Effector memory CD4-positive, alpha-beta T cell (primary cell): ENCODE data around the gene VKORC1.

Experiments used
- DNase-seq, 3 donors: peaks; one replicate each; pipeline ENCODE4 v3.0.0-alpha.2; 2020
- H3K27ac ChIP-seq: 2 replicates; pipeline ENCODE4 v1.7.0; 2013; ENCODE audit warnings: mild to moderate bottlenecking, low read length, moderate library complexity; ENCODE audit not compliant: insufficient read depth, poor library complexity, severe bottlenecking
- H3K27me3 ChIP-seq: replicated peaks from 2 replicates; pipeline ENCODE4 v1.7.0; 2013; ENCODE audit warnings: mild to moderate bottlenecking, low read length; ENCODE audit not compliant: insufficient read depth, control insufficient read depth, poor library complexity, severe bottlenecking
- H3K36me3 ChIP-seq: 2 replicates; pipeline ENCODE4 v1.7.0; 2013; ENCODE audit warnings: mild to moderate bottlenecking, low read length, moderate library complexity; ENCODE audit not compliant: control insufficient read depth, insufficient read depth
- H3K4me1 ChIP-seq: 2 replicates; pipeline ENCODE4 v1.7.0; 2013; ENCODE audit warnings: low read length, mild to moderate bottlenecking; ENCODE audit not compliant: control insufficient read depth, insufficient read depth, poor library complexity, severe bottlenecking
- H3K4me3 ChIP-seq: 2 replicates; pipeline ENCODE4 v1.7.0; 2013; ENCODE audit warnings: low read length, low read depth, mild to moderate bottlenecking; ENCODE audit not compliant: insufficient read depth, poor library complexity, severe bottlenecking
- H3K9me3 ChIP-seq: 2 replicates; pipeline ENCODE4 v1.7.0; 2013; ENCODE audit warnings: mild to moderate bottlenecking, low read length, moderate library complexity; ENCODE audit not compliant: control insufficient read depth

The VKORC1 gene

DNA sequence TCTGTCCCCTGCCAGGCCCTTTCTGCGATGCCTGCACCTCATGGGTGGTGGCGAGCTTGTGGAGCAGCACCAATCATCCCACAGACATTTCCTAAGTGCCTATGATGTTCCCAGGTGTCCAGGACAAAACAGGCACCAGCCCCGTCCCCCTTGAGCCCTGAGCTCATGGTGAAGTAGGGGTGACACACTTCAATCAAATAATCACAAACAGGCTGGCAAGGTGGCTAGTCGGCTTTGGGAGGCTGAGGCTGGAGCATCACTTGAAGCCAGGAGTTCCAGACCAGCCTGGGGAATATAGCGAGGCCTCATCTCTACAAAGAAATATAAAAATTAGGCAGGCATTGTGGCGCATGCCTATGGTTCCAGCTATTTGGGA, 41.7 kb upstream of the VKORC1 start:
- Histone ChIP-seq H3K4me1 (no peaks in the 10 kb centered on the region), H3K36me3 (peaks cover 15% of the 10 kb centered on the region), H3K4me3 (no peak overlapping the region), H3K27ac (no peak overlapping the region), H3K27me3 (no peaks in the 10 kb centered on the region), H3K9me3 (no peaks in the 10 kb centered on the region)
- DNase-seq, result no peak

DNA sequence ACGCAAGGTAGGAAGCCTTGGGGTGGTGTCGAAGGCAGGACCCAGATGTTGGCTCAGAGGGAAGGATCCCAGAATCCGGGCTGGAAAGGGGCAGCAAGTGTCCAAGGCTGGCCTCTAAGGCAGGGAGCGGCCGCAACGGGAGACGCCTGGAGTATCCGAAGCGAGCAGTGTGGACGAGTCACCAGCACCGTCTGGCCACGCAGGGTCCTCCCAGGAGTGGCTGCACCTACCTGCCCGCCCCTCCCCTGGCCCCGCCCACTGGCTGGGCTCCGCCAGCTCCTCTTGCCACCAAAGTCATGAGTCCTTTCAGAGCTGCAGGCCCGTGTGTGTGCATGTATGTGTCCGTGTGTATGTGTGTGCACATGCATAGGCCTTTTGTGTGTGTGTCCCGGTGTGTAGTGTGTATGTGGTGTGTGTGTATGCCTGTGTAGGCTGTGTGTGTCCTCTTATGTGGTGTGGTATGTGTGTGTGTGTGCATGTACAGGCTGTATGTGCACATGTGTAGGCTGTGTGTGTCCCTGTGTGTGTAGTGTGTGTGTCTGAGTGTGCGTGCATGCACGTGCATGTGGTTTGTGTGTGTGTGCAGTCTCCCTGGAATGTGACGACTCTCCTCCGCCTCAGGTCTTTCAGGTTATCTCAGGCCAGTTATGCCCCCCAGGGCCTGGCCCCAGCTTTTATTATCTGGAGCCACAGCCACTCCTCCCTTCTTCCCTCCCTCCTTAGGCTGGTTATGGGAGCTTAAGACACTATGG, 41.1 kb upstream of the VKORC1 start, which contains the start of gene PRSS8:
TSS of gene PRSS8 (minus strand) at position 193 of the 752 bp plus-strand sequence. CDS start 229 bp downstream, outside the sequence.
- Histone ChIP-seq H3K36me3 (peaks cover 20% of the 10 kb centered on the region), H3K4me3 (no peak within 1 kb of the TSS), H3K27ac (no peak within 1 kb of the TSS), H3K27me3 (no peaks in the 10 kb centered on the region), H3K9me3 (no peaks in the 10 kb centered on the region), H3K4me1 (no peaks in the 10 kb centered on the region)
- no peak for DNase-seq

DNA sequence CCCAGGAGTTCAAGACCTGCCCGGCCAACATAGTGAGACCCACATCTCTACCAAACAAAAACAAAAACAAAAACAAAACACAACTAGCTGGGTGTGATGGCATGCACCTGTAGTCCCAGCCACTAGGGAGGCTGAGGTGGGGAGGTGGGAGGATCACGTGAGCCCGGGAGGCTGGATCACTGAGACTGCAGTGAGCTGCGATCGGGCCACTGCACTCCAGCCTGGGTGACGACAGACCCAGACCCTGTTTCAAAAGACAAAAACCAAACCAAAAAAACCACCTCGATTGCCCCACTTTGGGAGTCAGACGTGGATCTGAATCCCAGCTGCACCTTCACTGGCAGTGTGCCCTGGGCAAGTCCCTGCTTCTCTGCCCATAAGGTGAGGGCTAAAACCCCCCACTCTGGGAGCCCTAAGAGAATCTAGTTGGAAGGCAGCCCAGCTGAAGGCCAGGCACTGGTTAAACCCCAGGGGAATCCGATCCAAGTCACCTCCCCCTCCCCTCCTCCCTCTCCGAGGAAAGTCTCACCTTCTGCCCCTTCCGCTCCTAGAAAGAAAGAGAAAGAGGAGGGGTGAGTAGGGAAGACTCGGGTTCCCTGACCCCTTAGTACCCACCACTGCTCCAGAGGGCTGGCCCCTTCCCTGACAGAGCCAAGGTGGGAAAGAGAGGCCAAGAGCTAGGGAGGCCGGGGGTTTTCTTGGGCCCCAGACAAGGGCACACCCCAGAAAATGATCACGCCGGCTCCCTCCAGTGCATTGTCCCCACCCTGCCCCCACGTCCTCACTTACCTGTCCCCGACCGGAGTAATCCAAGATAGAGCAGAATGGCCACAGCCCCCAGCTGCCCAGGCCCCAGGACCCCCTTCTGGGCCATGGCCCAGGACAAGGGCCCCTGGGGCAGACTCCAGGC, 40.3 kb upstream of the VKORC1 start:
- DNase-seq, result no peak
- no peak overlapping the region for H3K27ac ChIP-seq

DNA sequence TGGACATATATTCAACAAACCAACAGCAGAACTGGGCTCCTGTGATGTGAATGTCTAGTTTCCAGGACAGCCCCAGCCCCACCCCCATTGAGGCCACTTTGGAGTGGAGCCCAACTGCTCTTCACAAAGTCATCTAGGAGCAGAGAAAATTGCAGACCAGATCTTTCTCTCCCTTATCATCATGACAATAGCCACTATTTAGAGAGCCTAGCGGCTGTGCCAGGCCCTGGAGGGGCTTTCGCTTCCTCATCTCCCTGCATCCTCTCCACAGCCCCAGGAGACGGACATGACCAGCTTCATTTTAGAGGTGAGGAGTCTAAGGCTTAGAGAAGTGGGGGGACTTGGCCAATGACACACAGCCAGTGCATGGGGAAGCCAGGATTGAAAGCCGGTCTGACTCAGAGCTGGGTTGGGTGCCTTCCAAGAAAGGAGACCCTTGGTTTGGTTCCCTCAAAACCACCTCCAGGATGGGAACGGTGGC, 39.5 kb upstream of the VKORC1 start:
- no peak overlapping the region for H3K27ac ChIP-seq
- H3K4me3 ChIP-seq, result no peak overlapping the region
- H3K36me3 ChIP-seq, result peaks cover 25% of the 10 kb centered on the region
- DNase-seq, result no peak
- H3K4me1 ChIP-seq, result no peaks in the 10 kb centered on the region
- H3K9me3 ChIP-seq, result no peaks in the 10 kb centered on the region
- H3K27me3 ChIP-seq, result no peaks in the 10 kb centered on the region

More for the DNA sequence above, 40.3 kb upstream of the VKORC1 start:
- Histone ChIP-seq H3K9me3 (no peaks in the 10 kb centered on the region), H3K27me3 (no peaks in the 10 kb centered on the region), H3K4me1 (no peaks in the 10 kb centered on the region), H3K36me3 (peaks cover 25% of the 10 kb centered on the region), H3K4me3 (no peak overlapping the region)

DNA sequence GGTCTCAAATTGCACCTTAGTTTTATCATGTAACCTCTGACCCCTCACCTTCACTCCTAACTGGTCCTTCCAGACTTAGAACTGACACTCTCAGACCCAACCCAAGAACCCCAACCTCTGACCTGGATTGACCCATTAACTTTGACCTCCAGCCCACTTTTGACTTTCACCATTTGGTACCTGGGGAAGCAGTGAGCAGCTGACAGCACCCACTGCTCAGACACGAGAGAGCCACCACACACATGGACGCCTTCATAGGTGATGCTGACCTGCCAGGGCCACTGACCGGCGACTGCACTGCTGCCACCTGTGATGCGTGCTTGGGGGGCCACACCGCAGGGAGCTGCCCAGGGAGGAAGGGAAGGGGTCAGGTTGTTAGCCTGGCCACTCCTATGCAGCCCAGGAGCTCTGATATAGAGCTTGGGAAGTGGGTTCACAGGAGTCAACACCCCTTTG, 38.5 kb upstream of the VKORC1 start:
- Histone ChIP-seq H3K4me1 (no peaks in the 10 kb centered on the region), H3K4me3 (no peak overlapping the region), H3K9me3 (no peaks in the 10 kb centered on the region), H3K36me3 (peaks cover 25% of the 10 kb centered on the region), H3K27me3 (no peaks in the 10 kb centered on the region), H3K27ac (no peak overlapping the region)
- no peak for DNase-seq

DNA sequence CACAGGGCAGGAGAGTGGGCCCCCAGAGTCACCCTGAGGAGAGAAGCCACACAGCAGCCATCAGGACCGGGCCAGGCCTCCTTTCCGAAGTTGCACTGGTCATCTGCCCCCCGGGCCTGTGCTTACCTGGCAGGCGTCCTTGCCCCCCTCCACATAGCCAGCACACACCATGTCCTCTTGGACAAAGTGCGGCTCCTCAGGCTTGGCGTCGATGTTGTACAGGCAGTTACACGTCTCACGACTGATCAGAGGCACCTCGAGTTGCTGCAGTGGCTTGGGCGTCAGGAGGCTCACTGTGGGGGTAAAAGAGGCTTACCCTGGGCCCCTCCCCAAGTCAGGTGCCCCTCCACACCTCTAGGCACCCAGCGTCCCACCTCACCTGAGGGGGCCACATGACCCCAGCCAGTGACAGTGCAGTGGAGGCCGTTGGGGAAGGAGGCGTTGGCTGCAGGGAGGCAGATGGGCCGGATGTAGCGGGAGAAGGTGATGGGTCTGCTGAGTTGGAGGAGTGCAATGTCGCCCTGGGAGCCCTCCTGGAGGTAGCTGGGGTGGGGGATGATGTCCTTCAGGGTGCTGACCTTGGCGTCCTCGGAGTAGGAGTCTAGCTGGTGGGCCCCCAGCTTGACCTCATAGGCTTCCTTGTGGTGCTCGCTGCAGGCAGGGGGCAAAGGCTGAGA, 37.8 kb upstream of the VKORC1 start:
- no peaks in the 10 kb centered on the region for H3K27me3 ChIP-seq
- H3K27ac ChIP-seq, result no peak overlapping the region
- H3K4me3 ChIP-seq, result no peak overlapping the region
- no peaks in the 10 kb centered on the region for H3K4me1 ChIP-seq
- DNase-seq, result no peak
- peaks cover 32% of the 10 kb centered on the region for H3K36me3 ChIP-seq
- H3K9me3 ChIP-seq, result no peaks in the 10 kb centered on the region

DNA sequence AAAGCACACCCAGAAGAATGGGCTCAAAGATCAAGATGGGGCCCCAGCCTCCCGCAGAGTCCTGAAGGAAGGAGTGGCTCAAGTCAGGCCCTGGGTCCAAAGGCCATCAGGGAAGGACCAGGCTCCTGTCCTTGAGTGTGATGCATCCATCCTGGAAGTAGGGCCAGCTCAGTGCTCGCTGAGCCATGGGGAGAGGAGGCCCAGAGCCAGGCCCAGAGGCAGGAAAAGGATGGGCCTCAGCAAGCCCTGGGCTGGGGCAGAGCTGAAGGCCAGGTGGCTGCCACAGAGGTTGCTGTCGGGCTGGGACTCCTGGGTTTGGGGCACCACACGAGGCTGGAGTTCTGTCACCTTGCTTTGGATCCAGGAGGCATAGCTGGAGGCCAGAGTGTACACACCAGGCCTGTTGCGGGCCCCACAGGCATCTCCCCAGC, 37.3 kb upstream of the VKORC1 start:
- Histone ChIP-seq H3K4me1 (no peaks in the 10 kb centered on the region), H3K27ac (no peak overlapping the region), H3K36me3 (peaks cover 38% of the 10 kb centered on the region), H3K4me3 (no peak overlapping the region), H3K27me3 (no peaks in the 10 kb centered on the region), H3K9me3 (no peaks in the 10 kb centered on the region)
- no peak for DNase-seq

DNA sequence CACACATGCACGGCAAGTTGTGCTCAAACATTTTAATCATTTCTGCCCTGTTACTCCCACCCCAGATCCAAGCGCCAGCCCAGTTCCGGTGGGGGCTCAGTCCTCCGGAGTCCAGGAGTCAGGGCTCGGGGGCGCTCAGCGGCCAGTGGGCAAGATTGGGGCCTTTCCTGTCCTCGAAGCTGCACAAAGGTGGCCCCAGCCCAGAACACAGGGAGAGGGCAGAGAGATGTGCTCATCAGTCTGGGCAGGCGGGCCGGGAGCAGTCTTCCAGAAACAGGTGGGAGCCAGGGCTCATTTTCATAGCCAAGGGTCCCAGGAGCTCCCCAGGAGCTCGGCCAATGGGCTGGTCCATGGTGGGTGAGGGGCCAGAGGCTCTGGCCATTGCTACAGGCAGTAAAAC, 36.8 kb upstream of the VKORC1 start:
- H3K9me3 ChIP-seq, result no peaks in the 10 kb centered on the region
- no peak overlapping the region for H3K27ac ChIP-seq
- H3K27me3 ChIP-seq, result no peaks in the 10 kb centered on the region
- DNase-seq, result no peak
- peaks cover 38% of the 10 kb centered on the region for H3K36me3 ChIP-seq
- no peaks in the 10 kb centered on the region for H3K4me1 ChIP-seq
- no peak overlapping the region for H3K4me3 ChIP-seq

DNA sequence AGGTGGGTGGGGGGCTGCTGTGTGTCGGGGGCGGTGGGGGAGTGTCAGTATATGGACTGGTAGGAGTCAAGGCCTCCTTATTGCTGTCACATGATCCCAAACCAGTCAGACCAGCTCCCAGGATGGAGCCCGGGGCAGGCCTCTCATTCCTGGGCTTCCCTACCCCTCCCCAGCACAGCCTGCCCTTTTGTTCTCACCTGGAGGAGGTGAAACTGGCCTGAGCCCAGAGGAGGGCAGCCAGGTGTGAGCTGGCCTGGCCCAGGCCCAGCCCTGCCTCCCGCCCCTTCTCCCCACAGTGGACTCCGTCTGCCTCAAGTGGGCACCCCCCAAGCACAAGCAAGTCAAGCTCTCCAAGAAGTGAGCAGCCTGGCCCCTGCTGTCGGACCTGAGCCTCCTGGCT, 36.3 kb upstream of the VKORC1 start:
- Histone ChIP-seq H3K36me3 (peaks cover 38% of the 10 kb centered on the region), H3K4me1 (no peaks in the 10 kb centered on the region), H3K9me3 (no peaks in the 10 kb centered on the region), H3K4me3 (no peak overlapping the region), H3K27ac (no peak overlapping the region), H3K27me3 (no peaks in the 10 kb centered on the region)
- DNase-seq, result no peak
